ENCODE measurements around the gene CEACAM16.

DNA sequence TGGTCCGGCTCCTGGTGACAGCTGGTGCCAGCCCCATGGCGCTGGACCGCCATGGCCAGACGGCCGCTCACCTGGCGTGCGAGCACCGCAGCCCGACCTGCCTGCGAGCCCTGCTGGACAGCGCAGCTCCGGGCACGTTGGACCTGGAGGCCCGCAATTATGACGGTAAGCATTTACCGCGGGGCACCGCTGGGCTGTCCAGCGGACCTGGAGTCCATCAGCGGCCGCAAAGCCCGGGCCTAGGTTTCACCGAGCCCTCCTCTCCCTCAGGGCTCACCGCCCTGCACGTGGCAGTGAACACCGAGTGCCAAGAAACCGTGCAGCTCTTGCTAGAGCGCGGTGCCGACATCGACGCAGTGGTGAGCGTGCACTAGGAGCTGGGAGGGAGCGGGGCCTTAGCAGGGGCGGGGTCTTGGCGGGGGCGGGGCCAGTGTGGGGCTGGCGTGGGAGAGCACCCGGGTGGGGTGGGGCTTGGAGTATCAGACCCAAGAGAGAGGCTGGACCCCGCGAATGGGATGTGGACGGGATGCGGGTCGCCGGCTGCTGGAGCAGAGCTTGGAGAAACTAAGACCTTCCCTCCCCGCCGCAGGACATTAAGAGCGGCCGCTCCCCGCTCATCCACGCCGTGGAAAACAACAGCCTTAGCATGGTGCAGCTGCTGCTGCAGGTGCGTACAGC lies 58.2 kb downstream of the CEACAM16 start:
- TF ChIP-seq, protein P1, sequence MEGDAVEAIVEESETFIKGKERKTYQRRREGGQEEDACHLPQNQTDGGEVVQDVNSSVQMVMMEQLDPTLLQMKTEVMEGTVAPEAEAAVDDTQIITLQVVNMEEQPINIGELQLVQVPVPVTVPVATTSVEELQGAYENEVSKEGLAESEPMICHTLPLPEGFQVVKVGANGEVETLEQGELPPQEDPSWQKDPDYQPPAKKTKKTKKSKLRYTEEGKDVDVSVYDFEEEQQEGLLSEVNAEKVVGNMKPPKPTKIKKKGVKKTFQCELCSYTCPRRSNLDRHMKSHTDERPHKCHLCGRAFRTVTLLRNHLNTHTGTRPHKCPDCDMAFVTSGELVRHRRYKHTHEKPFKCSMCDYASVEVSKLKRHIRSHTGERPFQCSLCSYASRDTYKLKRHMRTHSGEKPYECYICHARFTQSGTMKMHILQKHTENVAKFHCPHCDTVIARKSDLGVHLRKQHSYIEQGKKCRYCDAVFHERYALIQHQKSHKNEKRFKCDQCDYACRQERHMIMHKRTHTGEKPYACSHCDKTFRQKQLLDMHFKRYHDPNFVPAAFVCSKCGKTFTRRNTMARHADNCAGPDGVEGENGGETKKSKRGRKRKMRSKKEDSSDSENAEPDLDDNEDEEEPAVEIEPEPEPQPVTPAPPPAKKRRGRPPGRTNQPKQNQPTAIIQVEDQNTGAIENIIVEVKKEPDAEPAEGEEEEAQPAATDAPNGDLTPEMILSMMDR (conservative IDR thresholded peaks at IDR 0.05; ENCODE audit: low read length) = no peak
- TF ChIP-seq EZH2phosphoT487 (IDR thresholded peaks at IDR 0.05; ENCODE audit: borderline replicate concordance, low read depth, low read length) = no peak

All from OCI-LY7 (cell line).